ENCODE measurements around the gene RNF115.
"Not testable (repeated sequence)": the region's sequence is repeated elsewhere in the genome, so short reads cannot be mapped to it uniquely, and the experiment has no call there.

The RNF115 gene

DNA sequence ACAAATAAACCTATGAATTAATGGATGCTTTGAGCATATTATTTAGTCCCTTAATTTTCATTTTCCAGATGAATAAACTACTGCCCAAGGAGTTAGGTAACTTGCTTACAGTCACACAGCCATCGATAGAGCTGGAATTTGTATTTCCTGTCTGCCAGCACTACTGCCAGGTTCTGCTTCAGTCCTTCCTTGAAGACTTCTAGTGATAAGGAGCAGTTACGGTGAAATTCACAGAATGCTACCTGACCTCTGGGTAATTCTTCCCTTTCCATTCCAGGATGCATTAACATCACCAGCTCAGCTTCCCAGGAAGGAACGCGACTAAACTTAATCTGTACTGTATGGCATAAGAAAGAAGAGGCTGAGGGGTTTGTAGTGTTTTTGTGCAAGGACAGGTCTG is 93.4 kb downstream of the RNF115 start:
- DNase-seq (ENCODE audit: low read depth): no peak

- no peak for DNase-seq (ENCODE audit: low read depth)
Measured at GRCh38 chr1:145729666-145730436, 94.0 kb downstream of the RNF115 start.

DNA sequence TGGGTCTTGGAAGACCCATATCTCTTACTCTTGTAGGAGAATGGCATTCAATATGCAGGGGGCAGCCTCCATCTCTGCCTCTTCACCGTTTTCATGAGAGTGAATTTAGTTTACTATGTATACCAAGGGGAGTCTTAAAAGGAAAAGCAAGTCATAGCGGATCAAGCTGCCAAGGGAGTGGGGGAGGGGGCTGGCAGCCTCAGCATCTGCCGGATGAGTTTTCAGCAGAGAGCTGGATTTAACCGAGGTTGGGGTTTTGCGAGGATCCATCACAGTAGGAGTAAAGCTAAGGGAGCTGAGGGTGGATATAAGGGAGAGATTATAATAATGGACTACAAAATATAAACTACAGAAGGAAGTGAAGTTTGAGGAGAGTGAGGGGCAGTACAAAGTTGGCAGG is 94.7 kb downstream of the RNF115 start:
- DNase-seq (ENCODE audit: low read depth): no peak

DNA sequence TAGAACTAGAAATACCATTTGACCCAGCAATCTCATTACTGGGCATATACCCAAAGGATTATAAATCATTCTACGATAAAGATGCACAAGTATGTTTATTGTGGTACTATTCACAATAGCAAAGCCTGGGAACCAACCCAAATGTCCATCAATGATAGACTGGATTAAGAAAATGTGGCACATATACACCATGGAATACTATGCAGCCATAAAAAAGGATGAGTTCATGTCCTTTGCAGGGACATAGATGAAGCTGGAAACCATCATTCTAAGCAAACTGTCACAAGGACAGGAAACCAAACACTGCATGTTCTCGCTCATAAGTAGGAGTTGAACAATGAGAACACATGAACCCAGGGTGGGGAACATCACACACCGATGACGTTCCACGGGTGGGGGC is 97.7 kb downstream of the RNF115 start:
- not testable (repeated sequence) for DNase-seq (ENCODE audit: low read depth)

- DNase-seq (ENCODE audit: low read depth): peak; percentile 23
Measured at GRCh38 chr1:145720878-145721671, 102.8 kb downstream of the RNF115 start.

DNA sequence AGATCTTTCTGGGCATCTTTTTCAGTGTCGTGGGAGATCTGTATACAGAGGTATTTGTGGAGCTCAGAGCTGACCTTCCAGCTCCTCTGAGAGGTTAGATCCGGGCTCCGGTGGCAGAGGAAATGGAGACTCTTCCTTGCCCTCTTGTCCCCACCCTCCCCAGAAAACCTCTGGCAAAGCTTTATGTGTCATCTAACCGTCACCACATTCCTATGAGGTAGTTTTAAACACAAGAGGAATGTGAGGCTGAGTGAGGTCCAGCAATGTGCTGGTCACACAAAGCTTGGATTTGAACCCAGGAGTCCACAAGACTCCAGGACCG is 103.4 kb downstream of the RNF115 start:
- DNase-seq (ENCODE audit: low read depth): no peak

GRCh38 chr1:145719230-145720079 is 104.4 kb downstream of the RNF115 start, which contains the start of gene CD160:
CD160 (plus strand) TSS chr1:145719499; CDS start chr1:145728328, 8,829 bp downstream.
- DNase-seq (ENCODE audit: low read depth): no peak

DNA sequence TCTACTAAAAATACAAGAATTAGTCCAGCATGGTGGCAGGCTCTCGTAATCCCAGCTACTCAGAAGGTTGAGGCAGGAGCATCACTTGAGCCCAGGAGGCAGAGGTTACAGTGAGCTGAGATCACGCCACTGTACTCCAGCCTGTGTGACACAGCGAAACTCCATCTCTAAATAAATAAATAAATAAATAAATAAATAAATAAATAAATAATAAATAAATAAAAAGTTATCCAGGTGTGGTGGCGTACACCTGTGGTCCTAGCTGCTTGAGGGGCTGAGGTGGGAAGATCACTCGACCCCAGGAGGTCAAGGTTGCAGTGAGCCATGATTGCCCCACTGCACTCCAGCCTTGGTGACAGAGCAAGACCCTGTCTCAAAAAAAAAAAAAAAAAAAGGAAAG is 105.4 kb downstream of the RNF115 start:
- not testable (repeated sequence) for DNase-seq (ENCODE audit: low read depth)

DNA sequence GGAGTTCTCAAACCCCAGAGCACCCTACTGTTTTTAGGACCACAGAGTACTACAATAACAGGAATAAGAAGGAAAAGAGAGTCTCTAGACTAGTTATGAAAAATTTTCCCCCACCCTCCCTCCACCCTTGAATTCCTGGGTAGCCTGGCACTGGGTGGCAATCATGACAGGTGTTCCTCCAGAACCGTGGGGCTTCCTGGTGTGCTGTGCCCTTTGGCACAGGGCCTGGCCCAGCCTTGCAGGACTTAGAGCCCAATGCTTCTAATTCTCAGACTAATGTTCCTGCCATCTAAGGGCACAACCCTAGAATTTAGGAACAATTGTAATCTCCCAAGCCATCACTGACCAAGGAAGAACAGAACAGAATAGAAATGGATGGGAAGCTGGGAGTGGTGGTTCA is 106.1 kb downstream of the RNF115 start:
- DNase-seq (ENCODE audit: low read depth): no peak

GRCh38 chr1:145716641-145717345 is 107.1 kb downstream of the RNF115 start:
- no peak for DNase-seq (ENCODE audit: low read depth)

DNA sequence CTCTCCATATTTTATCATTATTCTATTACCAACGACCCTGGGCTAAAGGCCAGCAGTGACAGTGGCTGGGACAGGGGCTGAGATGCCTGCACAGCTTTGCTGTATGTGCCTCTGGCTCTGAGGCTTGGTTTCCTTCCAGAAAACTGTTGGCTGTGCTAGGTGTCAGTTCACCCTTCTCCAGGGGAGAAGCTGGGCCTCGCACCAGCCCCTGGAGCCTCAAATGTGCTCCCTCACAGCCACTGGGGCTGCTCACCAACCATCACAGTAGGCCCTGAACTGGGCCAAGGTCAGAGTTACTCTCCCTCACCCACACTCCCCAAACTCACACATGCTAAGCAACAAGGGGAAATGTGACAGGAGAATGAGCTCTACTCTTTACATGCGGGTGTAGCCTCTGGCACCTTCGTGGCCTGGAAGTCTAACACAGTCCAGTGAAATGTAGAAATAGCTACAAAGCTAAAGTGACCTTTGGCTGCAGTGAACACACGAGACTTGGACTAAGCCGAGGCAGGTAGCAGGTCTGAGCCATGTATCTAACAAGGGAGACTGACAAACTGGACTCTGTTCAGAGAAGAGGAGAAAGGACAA is 109.3 kb downstream of the RNF115 start:
- no peak for DNase-seq (ENCODE audit: low read depth)

GRCh38 chr1:145711213-145711651 is 112.7 kb downstream of the RNF115 start:
- no peak for DNase-seq (ENCODE audit: low read depth)

DNA sequence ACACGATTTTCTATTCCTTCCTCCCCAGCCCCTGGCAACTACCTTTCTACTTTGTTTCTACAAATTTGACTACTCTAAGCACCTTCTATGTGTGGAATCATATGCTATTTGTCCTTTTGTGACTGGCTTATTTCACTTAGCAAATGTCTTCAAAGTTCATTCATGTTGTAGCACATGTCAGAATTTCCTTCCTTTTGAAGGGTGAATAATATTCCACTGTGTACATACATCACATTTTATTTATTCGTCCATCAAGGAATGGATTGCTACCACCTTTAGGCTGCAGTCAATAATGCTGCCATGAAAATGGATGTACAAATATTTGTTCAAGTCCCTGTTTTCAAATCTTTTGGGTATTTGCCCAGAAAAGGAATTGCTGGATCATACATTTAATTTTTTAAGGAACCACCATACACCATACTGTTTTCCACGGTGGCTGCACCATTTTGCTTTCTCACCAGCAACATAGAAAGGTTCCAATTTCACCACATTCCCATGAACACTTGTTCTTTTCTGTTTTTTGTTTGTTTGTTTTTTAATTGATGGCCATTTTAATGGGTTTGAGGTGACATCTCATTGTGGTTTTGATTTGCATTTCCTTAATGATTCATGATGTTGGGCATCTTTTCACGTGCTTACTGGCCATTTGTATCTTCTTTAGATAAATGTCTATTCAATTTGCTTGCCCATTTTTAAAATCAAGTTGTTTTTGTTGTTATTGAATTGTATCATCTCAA is 113.4 kb downstream of the RNF115 start:
- no peak for DNase-seq (ENCODE audit: low read depth)

DNA sequence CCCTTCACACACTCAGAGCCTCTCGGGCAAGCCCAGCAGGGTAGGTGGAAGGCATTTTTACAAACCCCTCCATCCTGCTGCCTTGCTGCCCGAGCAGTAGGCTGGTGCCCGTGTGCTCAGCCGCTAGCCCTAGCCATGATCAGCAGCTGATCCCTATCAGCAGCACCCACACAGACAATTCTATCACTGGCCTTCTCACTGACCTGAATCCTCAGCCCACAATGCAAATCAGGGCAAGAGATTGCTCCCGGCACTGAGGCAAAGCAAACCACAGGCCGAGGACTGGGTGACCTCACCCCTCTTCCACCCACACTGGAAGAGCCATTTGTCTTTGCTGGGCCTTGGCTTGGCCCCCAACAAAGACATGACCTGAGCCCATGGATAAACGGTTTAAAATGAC is 115.8 kb downstream of the RNF115 start:
- no peak for DNase-seq (ENCODE audit: low read depth)

DNA sequence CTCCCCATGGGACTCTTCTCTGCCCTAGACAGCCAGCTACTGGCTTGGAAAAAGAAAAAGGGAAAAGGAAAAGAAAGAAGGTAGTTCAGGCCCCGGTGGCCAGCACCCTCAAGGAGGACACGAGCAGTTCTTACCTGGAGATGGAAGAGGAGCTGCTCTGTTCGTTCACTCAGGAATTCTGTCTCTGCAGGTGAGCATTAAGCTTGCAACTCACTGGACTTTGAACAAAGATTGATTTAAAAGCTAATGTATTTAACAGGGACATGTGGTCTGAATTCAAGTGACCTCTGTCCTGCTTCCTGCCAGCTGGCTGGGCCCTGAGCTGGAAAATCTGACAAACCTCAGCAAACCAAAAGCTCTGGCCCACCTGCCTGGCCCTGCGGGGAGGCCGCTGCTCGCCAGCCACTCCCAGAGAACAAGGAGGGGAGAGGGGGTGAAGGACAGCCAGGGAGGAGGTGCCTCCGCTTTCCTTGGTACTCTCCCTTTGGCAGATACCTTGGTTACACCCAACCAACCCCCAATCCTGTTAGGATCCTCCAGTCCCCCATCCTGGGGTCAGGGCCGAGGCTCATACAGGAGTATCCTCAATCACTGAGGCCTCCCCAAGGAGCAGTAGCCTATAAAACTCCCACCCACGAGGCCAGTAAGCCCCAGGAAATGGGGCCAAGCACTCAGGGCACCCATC is 116.6 kb downstream of the RNF115 start, which contains the start of gene PDZK1:
Gene PDZK1 (minus strand): TSS at position 186 of the 685 bp plus-strand sequence. CDS start 19,347 bp downstream, outside the sequence.
- no peak for DNase-seq (ENCODE audit: low read depth)

GRCh38 chr1:145706086-145706664 is 117.7 kb downstream of the RNF115 start:
- DNase-seq (ENCODE audit: low read depth): no peak

- no peak for DNase-seq (ENCODE audit: low read depth)
Measured at GRCh38 chr1:145705622-145706021, 118.3 kb downstream of the RNF115 start.

DNA sequence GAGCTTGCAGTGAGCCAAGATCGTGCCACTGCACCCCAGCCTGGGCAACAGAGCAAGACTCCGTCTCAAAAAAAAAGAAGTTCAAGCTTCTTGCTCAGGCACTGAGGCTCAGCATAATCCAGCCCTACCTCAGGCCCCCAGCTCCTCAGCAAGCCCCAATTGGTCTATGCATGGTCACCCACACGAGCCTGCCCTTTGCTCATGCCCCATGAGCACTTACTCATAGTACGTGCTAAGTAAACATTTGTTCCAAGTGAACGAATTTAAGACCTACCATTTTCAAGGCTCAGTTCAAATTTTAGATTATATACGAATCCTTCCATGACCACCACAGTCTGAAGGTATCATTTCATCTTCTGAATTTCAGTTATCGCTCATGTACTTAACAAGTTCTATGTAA is 121.1 kb downstream of the RNF115 start:
- no peak for DNase-seq (ENCODE audit: low read depth)

GRCh38 chr1:145702052-145702451 is 121.8 kb downstream of the RNF115 start:
- DNase-seq (ENCODE audit: low read depth): no peak
